A549 (cell line): ENCODE data around the gene GSTO1. TPM values are rescaled to one million over a fixed set of nuclear protein-coding genes. Genes with fewer than 3 reads are reported as not detected.
A peak's percentile ranks its signal among the peaks of the same experiment; 100 is the strongest.

ENCODE experiments used
- ATAC-seq, 2 experiments: fragments of 200-7000 bp in 1 of 2; fragments of >200 bp in 1 of 2; cut with Nextera tagmentation in 1 of 2; cut with Tn5 transposase in 1 of 2; 3 replicates each; pipeline versions ENCODE4 v1.8.0 to v1.9.1; 2018 to 2020; ENCODE audit warnings: mild to moderate bottlenecking in 1 of 2, moderate library complexity in 1 of 2
- CTCF ChIA-PET: fragments of 300-600 bp; sonication (Branson Sonifier 250); formaldehyde crosslinking; extraction: SDS; loops from one replicate; lab custom pipeline; 2021; ENCODE audit warnings: antibody characterized with exemption, inconsistent platforms; lab: Yijun Ruan, JAX
- POLR2A ChIA-PET: fragments of 350-600 bp; formaldehyde crosslinking; extraction: SDS; loops from one replicate; lab custom pipeline; 2021; ENCODE audit warnings: antibody characterized with exemption, inconsistent platforms; lab: Yijun Ruan, JAX
- DNase-seq, 2 experiments: peaks; one replicate each; pipeline versions ENCODE4 v3.0.0 to v3.0.0-alpha.2; 2011 to 2016; ENCODE audit warnings: low read depth in 1 of 2, low spot score in 1 of 2
- FAIRE-seq: peaks from 2 replicates; lab custom pipeline; 2011; peaks lifted over from hg19 to GRCh38; lab: Jason Lieb, UNC
- H3K27ac ChIP-seq, 2 experiments: fragments of >200 bp; sonication (Bioruptor Twin); formaldehyde crosslinking; 3 replicates each; pipeline ENCODE4 v1.5.1; 2016 to 2017
- H3K4me1 ChIP-seq: fragments of >200 bp; sonication (Bioruptor Twin); formaldehyde crosslinking; 3 replicates; pipeline ENCODE4 v1.6.1; 2016
- H3K4me2 ChIP-seq: fragments of >200 bp; sonication (Bioruptor Twin); formaldehyde crosslinking; 3 replicates; pipeline ENCODE4 v1.6.1; 2016
- H3K4me3 ChIP-seq: fragments of >200 bp; sonication (Bioruptor Twin); formaldehyde crosslinking; 3 replicates; pipeline ENCODE4 v1.5.1; 2016
- H3K9me3 ChIP-seq: fragments of >200 bp; sonication (Bioruptor Twin); formaldehyde crosslinking; 3 replicates; pipeline ENCODE4 v1.6.1; 2016
- CBX2 ChIP-seq: fragments of 200-600 bp; sonication (generic); IDR thresholded peaks from 2 replicates; pipeline ENCODE4 v1.6.1; 2016; ENCODE audit warnings: low read depth, mild to moderate bottlenecking, borderline replicate concordance
- CEBPB ChIP-seq, 2 experiments: fragments of >200 bp in 1 of 2; sonication (Bioruptor Twin) in 1 of 2; formaldehyde crosslinking in 1 of 2; IDR thresholded peaks; 2 replicates each; pipeline ENCODE4 v1.6.1; 2012 to 2016
- EHMT2 ChIP-seq: fragments of 200-600 bp; sonication (generic); IDR thresholded peaks from 2 replicates; pipeline ENCODE4 v1.6.1; 2016; ENCODE audit warnings: antibody characterized with exemption, low read depth, mild to moderate bottlenecking, moderate library complexity
- ESRRA ChIP-seq: fragments of 150-350 bp; IDR thresholded peaks from 2 replicates; pipeline ENCODE4 v1.6.1; 2014; ENCODE audit warnings: mild to moderate bottlenecking, low read length, borderline replicate concordance
- FOSB ChIP-seq: fragments of 250-450 bp; sonication (Bioruptor Pico); IDR thresholded peaks from 2 replicates; pipeline ENCODE4 v1.5.0; 2020; ENCODE audit warnings: mild to moderate bottlenecking, moderate library complexity
- FOSL2 ChIP-seq, 2 experiments: fragments of 450-650 bp in 1 of 2; fragments of >200 bp in 1 of 2; sonication (Bioruptor Twin) in 1 of 2; formaldehyde crosslinking; IDR thresholded peaks; 2 replicates each; pipeline versions ENCODE4 v1.5.0 to v1.6.1; 2016 to 2020; ENCODE audit warnings: mild to moderate bottlenecking in 1 of 2, moderate library complexity in 1 of 2
- HEYL ChIP-seq: fragments of 250-450 bp; sonication (Bioruptor Pico); IDR thresholded peaks from 2 replicates; pipeline ENCODE4 v1.8.0; 2021; ENCODE audit warnings: mild to moderate bottlenecking, moderate library complexity
- HOXB13 ChIP-seq: fragments of 250-450 bp; sonication (Bioruptor Pico); IDR thresholded peaks from 2 replicates; pipeline ENCODE4 v1.5.0; 2020; ENCODE audit warnings: low read depth, mild to moderate bottlenecking, moderate library complexity
- HOXB5 ChIP-seq: fragments of 250-450 bp; sonication (Bioruptor Pico); IDR thresholded peaks from 2 replicates; pipeline ENCODE4 v1.5.0; 2020; ENCODE audit warnings: mild to moderate bottlenecking, moderate library complexity
- JUN ChIP-seq, 2 experiments: fragments of >200 bp; sonication (Bioruptor Twin); formaldehyde crosslinking; IDR thresholded peaks; 2 replicates in 1 of 2; 3 replicates in 1 of 2; pipeline ENCODE4 v1.6.1; 2016 to 2017
- JUNB ChIP-seq: fragments of >200 bp; sonication (Bioruptor Twin); formaldehyde crosslinking; IDR thresholded peaks from 2 replicates; pipeline ENCODE4 v1.6.1; 2016
- KDM5A ChIP-seq: fragments of 200-600 bp; sonication (generic); IDR thresholded peaks from 2 replicates; pipeline ENCODE4 v1.6.1; 2016; ENCODE audit warnings: antibody characterized with exemption, mild to moderate bottlenecking
- MAZ ChIP-seq: fragments of 150-350 bp; IDR thresholded peaks from 2 replicates; pipeline ENCODE4 v1.6.1; 2014; ENCODE audit warnings: antibody characterized with exemption, low read depth, low read length, borderline replicate concordance
- NPAS2 ChIP-seq: fragments of 250-450 bp; sonication (Bioruptor Pico); IDR thresholded peaks from 2 replicates; pipeline ENCODE4 v1.8.0; 2022; ENCODE audit warnings: mild to moderate bottlenecking, moderate library complexity, borderline replicate concordance
- NR3C1 ChIP-seq: fragments of >200 bp; sonication (Bioruptor Twin); formaldehyde crosslinking; IDR thresholded peaks from 3 replicates; pipeline ENCODE4 v1.6.1; 2017
- TFCP2L1 ChIP-seq: fragments of 250-450 bp; sonication (Bioruptor Pico); IDR thresholded peaks from 2 replicates; pipeline ENCODE4 v1.5.0; 2021; ENCODE audit warnings: mild to moderate bottlenecking
- ZFP36 ChIP-seq: fragments of 450-650 bp; IDR thresholded peaks from 2 replicates; pipeline ENCODE4 v1.6.1; 2014; ENCODE audit warnings: borderline replicate concordance; ENCODE audit not compliant: partially characterized antibody
- ZSCAN20 ChIP-seq: fragments of 250-450 bp; sonication (Bioruptor Pico); IDR thresholded peaks from 2 replicates; pipeline ENCODE4 v1.8.0; 2022; ENCODE audit warnings: mild to moderate bottlenecking, moderate library complexity
- WGBS: methylation state at CpG from one replicate; pipeline ENCODE4 v1.1.6; 2017; ENCODE audit errors: missing lambda C conversion rate; 5-methylcytosine and 5-hydroxymethylcytosine counted together
- polyA plus RNA-seq, 4 experiments: library from polyadenylated mRNA; depleted of rRNA in 3 of 4; stranded (reverse); fragments of >200 nt; fragmentation: RNase III in 1 of 4; extraction: RNeasy Plus Mini Kit Qiagen cat#74134 plus additional on column Dnase treatment in 1 of 4; gene quantifications; 2 replicates in 3 of 4; 3 replicates in 1 of 4; pipeline ENCODE4 v1.2.3, GENCODE V29; 2011 to 2017
- TF ChIP-seq, protein P1 (sequence below): IDR thresholded peaks from 2 replicates; pipeline ENCODE4 v1.6.1; 2012
- TF ChIP-seq, protein P2 (sequence below): fragments of >200 bp; sonication (Bioruptor Twin); formaldehyde crosslinking; IDR thresholded peaks from 2 replicates; pipeline ENCODE4 v1.6.1; 2016
- TF ChIP-seq, protein P3 (sequence below): fragments of 250-450 bp; sonication (Bioruptor Pico); IDR thresholded peaks from 2 replicates; pipeline ENCODE4 v1.5.0; 2020; ENCODE audit warnings: low read depth, mild to moderate bottlenecking, moderate library complexity
- TF ChIP-seq, protein P4 (sequence below): fragments of 200-600 bp; sonication (generic); IDR thresholded peaks from 2 replicates; pipeline ENCODE4 v1.6.1; 2016; ENCODE audit warnings: antibody characterized with exemption, mild to moderate bottlenecking, moderate library complexity
- TF ChIP-seq, protein P5 (sequence below): IDR thresholded peaks from 2 replicates; pipeline ENCODE4 v1.6.1; 2012

GSTO1 gene
- polyA plus RNA-seq, 2 of the 4 experiments (the other 2 are of a cell fraction): 163 to 204 TPM

DNA sequence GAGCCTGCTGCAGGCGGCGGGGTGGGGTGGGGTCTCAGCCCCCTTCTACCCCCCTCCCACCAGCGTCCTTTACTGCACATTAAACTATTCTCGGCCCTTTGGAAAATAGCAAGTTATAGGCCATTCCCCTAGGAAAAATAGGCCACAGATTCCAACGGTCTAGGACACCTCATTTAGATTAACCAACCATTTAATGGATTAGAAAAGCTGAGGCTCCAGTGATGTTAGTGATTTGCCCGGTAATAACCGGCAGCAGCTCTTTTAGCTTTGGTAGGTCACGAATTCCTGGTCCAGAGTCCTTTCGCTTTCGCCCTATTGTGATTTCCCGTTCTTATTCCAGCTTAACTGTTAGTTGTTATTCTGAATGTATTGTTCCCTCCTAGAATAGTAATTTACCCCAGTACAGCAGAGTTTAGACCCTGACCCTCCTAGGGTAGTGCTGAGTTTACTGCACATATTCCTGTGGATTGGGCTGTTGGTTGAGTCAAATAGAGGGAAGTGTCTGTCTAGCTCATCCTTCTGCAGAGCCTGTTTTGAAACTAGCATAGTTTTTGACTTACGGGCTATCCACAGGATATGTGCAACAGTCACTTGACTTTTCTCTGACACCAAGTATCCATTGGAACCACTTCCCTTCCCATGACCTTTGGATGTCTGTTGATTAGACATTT lies 754 bp downstream of the GSTO1 start:
- ATAC-seq (peak; percentile 64 to 74; a peak in 5 of 6 replicates), FAIRE-seq (no peak)
- no peaks in the 10 kb centered on the region for H3K9me3 ChIP-seq

DNA sequence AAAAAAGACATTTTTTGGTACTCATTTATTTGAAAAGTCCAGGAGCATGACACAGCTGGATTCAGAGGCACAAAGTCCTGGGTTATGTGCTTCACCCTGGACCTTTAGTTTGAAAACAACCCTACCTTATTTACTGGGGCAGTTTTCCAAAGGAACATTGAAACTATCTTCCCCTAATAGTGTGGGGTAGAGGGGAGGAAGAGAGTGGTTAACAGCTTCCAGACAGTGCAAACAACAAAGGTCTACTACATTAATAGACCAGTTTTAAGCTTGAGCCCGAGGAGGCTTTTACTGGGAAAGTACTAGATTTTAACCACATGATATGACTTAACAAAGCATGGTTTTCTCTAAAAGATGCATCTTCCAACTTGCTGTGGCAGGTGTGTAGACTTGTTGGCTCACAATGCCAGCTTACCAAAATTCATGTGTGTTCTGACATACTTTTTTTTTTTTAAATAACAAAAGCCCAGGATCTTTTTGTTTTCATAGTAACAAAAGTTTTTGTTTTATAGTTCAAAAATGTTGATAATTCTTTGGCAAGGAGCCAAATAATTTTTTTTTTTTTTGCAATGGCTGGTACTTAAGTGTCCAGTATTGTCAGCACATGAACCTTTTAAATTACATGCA lies 1.8 kb downstream of the GSTO1 start:
- DNase-seq: no peak
- ATAC-seq: no peak; a peak in 1 of 6 replicates

More for the DNA sequence above, 754 bp downstream of the GSTO1 start:
- WGBS: 2% methylated on average over 12 of the region's 12 CpGs
- H3K4me3 ChIP-seq: peak overlapping the region; percentile 99
- peak overlapping the region; percentile 98 to 99 for H3K27ac ChIP-seq
- peak; percentile 39 to 56 for DNase-seq
- peaks cover 33% of the 10 kb centered on the region for H3K4me1 ChIP-seq
- peak overlapping the region; percentile 74 for H3K4me2 ChIP-seq
- TF ChIP-seq HEYL (CRISPR knock-in tag) (no peak), FOSL2 (IDR thresholded peaks at IDR 0.05) (no peak), FOSL2 (CRISPR knock-in tag; IDR thresholded peaks at IDR 0.05) (peak; percentile 16; the same call in 1 of the 2 replicates)
- ChIA-PET CTCF (interaction anchor here (1.1 to 3.7 kb wide), 3 partner anchors 19 to 210 kb away, joined by 3 to 13 read pairs (median 3); no protein-coding TSS in a partner anchor), POLR2A (interaction anchor here (1.0 to 4.0 kb wide), 5 partner anchors 12 to 288 kb away, joined by 4 to 27 read pairs (median 6); partner anchors contain the start of genes CFAP43, GSTO2 and SFR1)

DNA sequence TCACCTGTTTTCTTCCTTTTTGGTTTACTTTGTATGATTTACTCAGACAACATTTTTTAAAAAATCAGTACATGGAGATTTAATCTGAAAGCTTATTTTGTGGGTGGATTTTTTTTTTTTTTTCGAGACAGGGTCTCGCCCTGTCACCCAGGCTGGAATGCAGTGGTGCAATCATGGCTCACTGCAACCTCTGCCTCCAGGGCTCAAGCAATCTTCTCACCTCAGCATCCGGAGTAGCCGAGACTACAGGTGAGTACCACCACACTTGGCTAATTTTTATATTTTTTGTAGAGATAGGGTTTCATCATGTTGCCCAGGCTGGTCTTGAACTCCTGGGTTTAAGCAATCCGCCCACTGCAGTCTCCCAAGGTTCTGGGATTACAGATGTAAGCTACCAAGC lies 2.5 kb downstream of the GSTO1 start:
- H3K9me3 ChIP-seq: no peaks in the 10 kb centered on the region
- peaks cover 40% of the 10 kb centered on the region for H3K4me1 ChIP-seq
- 90% methylated on average over 5 of the region's 5 CpGs for WGBS
- POLR2A ChIA-PET: interaction anchor here (0.7 to 4.0 kb wide), 2 partner anchors 11 to 372 kb away, joined by 3 to 27 read pairs; partner anchors contain the start of gene GSTO2
- ATAC-seq (no peak), FAIRE-seq (no peak), DNase-seq (no peak)
- H3K4me3 ChIP-seq: no peak overlapping the region
- no peak overlapping the region for H3K27ac ChIP-seq
- peak overlapping the region; percentile 74; the same call in 2 of the 3 replicates for H3K4me2 ChIP-seq
- CTCF ChIA-PET: interaction anchor here (0.9 to 3.4 kb wide), 3 partner anchors 17 to 211 kb away, joined by 3 to 11 read pairs (median 5); no protein-coding TSS in a partner anchor
- TF ChIP-seq MAZ: no peak
- TF ChIP-seq HOXB5 (CRISPR knock-in tag): no peak
- TF ChIP-seq, protein P1, sequence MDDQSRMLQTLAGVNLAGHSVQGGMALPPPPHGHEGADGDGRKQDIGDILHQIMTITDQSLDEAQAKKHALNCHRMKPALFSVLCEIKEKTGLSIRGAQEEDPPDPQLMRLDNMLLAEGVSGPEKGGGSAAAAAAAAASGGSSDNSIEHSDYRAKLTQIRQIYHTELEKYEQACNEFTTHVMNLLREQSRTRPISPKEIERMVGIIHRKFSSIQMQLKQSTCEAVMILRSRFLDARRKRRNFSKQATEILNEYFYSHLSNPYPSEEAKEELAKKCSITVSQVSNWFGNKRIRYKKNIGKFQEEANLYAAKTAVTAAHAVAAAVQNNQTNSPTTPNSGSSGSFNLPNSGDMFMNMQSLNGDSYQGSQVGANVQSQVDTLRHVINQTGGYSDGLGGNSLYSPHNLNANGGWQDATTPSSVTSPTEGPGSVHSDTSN: no peak
- TF ChIP-seq, protein P2, sequence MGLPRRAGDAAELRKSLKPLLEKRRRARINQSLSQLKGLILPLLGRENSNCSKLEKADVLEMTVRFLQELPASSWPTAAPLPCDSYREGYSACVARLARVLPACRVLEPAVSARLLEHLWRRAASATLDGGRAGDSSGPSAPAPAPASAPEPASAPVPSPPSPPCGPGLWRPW: no peak
- no peak for TF ChIP-seq NPAS2 (CRISPR knock-in tag)
- TF ChIP-seq FOSB (CRISPR knock-in tag): no peak
- TF ChIP-seq CBX2: no peak
- no peak for TF ChIP-seq CEBPB (IDR thresholded peaks at IDR 0.05)
- TF ChIP-seq HOXB13: no peak
- no peak for TF ChIP-seq ESRRA
- TF ChIP-seq JUN (IDR thresholded peaks at IDR 0.05): no peak
- no peak for TF ChIP-seq ZSCAN20 (CRISPR knock-in tag)
- TF ChIP-seq TFCP2L1: no peak
- TF ChIP-seq JUNB: no peak
- TF ChIP-seq ZFP36: no peak
- no peak for TF ChIP-seq EHMT2

More for the DNA sequence above, 1.8 kb downstream of the GSTO1 start:
- peaks cover 40% of the 10 kb centered on the region for H3K4me1 ChIP-seq
- ChIA-PET POLR2A (interaction anchor here (0.7 to 4.0 kb wide), 3 partner anchors 11 to 371 kb away, joined by 3 to 27 read pairs (median 3); partner anchors contain the start of gene GSTO2), CTCF (interaction anchor here (0.9 to 2.0 kb wide), 4 partner anchors 9 to 210 kb away, joined by 3 to 5 read pairs (median 3); no protein-coding TSS in a partner anchor)
- peak overlapping the region; percentile 99 for H3K4me3 ChIP-seq
- no peak for FAIRE-seq
- peak overlapping the region; percentile 74 for H3K4me2 ChIP-seq
- TF ChIP-seq, protein P3, sequence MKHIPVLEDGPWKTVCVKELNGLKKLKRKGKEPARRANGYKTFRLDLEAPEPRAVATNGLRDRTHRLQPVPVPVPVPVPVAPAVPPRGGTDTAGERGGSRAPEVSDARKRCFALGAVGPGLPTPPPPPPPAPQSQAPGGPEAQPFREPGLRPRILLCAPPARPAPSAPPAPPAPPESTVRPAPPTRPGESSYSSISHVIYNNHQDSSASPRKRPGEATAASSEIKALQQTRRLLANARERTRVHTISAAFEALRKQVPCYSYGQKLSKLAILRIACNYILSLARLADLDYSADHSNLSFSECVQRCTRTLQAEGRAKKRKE (CRISPR knock-in tag): no peak
- TF ChIP-seq, protein P4, sequence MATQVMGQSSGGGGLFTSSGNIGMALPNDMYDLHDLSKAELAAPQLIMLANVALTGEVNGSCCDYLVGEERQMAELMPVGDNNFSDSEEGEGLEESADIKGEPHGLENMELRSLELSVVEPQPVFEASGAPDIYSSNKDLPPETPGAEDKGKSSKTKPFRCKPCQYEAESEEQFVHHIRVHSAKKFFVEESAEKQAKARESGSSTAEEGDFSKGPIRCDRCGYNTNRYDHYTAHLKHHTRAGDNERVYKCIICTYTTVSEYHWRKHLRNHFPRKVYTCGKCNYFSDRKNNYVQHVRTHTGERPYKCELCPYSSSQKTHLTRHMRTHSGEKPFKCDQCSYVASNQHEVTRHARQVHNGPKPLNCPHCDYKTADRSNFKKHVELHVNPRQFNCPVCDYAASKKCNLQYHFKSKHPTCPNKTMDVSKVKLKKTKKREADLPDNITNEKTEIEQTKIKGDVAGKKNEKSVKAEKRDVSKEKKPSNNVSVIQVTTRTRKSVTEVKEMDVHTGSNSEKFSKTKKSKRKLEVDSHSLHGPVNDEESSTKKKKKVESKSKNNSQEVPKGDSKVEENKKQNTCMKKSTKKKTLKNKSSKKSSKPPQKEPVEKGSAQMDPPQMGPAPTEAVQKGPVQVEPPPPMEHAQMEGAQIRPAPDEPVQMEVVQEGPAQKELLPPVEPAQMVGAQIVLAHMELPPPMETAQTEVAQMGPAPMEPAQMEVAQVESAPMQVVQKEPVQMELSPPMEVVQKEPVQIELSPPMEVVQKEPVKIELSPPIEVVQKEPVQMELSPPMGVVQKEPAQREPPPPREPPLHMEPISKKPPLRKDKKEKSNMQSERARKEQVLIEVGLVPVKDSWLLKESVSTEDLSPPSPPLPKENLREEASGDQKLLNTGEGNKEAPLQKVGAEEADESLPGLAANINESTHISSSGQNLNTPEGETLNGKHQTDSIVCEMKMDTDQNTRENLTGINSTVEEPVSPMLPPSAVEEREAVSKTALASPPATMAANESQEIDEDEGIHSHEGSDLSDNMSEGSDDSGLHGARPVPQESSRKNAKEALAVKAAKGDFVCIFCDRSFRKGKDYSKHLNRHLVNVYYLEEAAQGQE: no peak
- TF ChIP-seq FOSL2 (IDR thresholded peaks at IDR 0.05) (no peak), FOSL2 (CRISPR knock-in tag; IDR thresholded peaks at IDR 0.05) (no peak), CEBPB (IDR thresholded peaks at IDR 0.05) (no peak), FOSB (CRISPR knock-in tag) (no peak), NR3C1 (no peak), KDM5A (no peak)
- TF ChIP-seq, protein P5, sequence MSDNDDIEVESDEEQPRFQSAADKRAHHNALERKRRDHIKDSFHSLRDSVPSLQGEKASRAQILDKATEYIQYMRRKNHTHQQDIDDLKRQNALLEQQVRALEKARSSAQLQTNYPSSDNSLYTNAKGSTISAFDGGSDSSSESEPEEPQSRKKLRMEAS: no peak
- 4% methylated on average over 1 of the region's 1 CpG for WGBS
- H3K27ac ChIP-seq: peak overlapping the region; percentile 48 to 99
- H3K9me3 ChIP-seq: no peaks in the 10 kb centered on the region
